ENCODE measurements around the gene CCDC110. TPM values are rescaled to one million over a fixed set of nuclear protein-coding genes. Genes with fewer than 3 reads are reported as not detected.
"Not testable (repeated sequence)": the region's sequence is repeated elsewhere in the genome, so short reads cannot be mapped to it uniquely, and the experiment has no call there.

The CCDC110 gene
- 1.4 TPM for polyA plus RNA-seq (ENCODE audit: insufficient read length)

GRCh38 chr4:185471235-185472102 is at the start of gene CCDC110:
Gene CCDC110 (minus strand): TSS chr4:185471733. CDS start chr4:185471683, 50 bp downstream.
- DNase-seq (ENCODE audit: low read depth), result peak; percentile 52

- DNase-seq (ENCODE audit: low read depth), result no peak
These were observed 48.6 kb upstream of the CCDC110 start for GRCh38 chr4:185520119-185520518.

DNA sequence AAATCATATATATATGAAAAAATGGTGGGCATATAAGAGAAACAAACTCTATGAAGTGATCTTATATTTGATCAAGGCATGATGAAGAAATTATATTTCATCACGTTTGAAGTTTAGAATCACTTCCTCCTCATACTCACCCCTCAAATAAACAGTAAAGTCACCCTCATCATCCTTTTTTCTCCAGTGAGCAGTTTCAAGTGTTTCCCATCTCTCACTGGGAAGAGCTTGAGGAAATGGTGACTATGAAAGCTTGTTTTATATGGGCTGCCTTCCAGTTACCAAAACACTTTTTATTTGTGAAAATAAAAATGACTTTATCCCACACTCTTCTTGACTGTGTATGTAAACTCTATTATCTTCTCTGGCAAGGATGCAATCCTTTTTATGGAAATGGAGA is 47.0 kb upstream of the CCDC110 start:
- DNase-seq (ENCODE audit: low read depth), result no peak

GRCh38 chr4:185518069-185518468 is 46.5 kb upstream of the CCDC110 start:
- no peak for DNase-seq (ENCODE audit: low read depth)

DNA sequence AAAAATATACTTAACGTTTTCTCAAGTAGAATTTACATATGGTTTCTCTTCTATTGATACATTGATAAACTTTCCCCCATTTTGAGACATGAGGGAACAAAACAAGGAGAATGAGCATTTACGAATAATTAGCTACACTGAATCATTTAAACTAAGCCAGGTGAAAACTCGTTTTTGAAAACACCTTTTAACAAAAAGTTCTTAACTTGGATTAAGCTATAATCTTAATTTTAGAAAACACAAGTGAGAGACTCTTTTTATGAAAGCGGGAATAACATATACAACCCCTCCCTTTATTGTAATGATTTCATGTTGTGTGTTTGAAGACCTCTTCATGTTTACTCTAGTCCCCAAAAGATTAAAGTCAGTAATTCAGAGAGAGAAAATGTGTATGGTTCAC is 43.7 kb upstream of the CCDC110 start:
- no peak for DNase-seq (ENCODE audit: low read depth)

GRCh38 chr4:185514182-185514697 is 42.7 kb upstream of the CCDC110 start:
- DNase-seq (ENCODE audit: low read depth), result no peak

DNA sequence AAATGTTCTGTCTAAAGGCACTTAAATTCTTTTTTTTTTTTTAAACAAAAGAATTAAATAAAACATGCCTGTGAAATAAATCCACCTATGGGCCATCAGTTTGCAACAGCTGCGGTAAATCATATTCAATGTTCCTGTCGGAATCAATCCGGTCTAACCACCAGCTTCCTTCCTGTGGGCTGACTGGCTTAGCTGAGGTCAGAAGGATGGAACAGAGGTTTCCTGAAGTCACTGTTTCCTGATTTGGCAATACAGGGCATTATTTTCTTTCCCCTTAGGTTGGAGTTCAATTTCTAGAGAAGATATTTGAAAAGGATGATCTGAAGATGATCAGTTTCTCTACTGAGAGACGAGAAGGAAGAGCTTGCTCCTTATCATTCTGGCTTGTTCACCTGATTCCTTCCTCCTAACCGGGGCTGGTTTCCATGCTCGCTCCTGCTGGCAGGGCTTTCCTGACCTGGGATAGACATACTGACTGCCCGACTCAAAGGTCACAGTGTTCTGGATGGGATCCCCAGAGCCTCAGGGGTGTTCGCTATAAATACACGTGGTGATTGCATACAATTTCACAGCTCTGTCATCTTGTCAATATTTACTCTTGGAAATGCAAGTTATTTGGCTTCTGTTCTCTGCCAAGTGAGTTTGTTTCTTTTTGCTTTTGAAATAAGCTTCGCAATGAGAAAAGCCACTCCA is 42.1 kb upstream of the CCDC110 start:
- DNase-seq (ENCODE audit: low read depth), result no peak

DNA sequence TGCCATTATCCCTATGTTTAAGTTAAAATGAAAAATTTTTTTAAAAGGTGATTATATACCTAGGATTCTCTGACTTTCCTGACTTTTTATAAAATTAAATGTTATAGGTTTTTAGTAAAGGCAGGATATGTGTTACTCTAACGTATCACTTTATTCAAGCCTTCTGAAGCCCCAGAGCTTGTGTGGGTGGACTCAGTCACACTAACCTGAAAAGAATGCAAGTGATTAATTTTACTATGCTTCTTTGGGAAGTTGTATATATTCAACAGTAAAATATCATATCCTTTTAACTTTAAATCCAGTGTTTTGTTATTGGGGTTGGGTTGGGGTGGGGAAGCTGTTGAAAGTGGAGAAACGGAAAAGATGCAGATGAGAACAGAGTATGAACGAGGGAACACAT is 41.0 kb upstream of the CCDC110 start:
- no peak for DNase-seq (ENCODE audit: low read depth)

GRCh38 chr4:185511243-185511642 is 39.7 kb upstream of the CCDC110 start:
- not testable (repeated sequence) for DNase-seq (ENCODE audit: low read depth)

DNA sequence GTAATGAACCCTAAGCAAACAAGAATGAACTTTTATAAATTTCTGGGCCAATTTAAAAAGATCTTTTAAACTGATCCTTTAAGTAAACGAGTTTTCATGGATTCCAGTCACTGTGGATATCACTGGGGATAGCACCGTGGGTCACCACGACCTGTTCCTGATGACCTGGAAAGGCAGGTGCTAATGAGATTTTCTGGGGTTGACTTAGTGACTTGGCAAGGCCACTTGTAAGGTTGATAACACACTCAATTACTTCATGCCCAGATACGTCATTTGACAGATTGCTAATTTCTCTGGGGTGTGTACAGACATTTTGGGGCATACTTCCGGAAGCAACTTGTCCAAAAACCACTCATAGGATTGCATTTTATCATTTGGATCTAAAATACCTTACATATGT is 39.3 kb upstream of the CCDC110 start:
- DNase-seq (ENCODE audit: low read depth), result no peak

DNA sequence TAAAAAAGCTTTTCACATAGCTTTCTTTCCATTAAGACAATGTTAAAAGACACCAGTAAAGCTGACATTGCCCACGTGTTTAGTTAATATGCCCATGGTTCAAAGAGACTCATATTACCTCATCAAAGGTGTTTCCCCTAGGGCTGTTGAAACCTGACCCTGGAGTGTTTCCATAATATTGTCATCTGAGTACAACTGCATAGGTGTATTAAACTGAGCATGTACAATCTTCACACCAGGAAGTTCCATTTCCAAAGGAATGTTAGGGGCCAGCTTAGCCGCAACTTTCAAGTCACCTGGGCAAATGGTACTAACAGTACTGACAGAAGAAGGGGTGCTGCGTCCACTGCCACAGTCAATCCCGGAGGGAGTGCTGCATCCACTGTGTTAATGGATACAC is 36.6 kb upstream of the CCDC110 start:
- DNase-seq (ENCODE audit: low read depth), result no peak

DNA sequence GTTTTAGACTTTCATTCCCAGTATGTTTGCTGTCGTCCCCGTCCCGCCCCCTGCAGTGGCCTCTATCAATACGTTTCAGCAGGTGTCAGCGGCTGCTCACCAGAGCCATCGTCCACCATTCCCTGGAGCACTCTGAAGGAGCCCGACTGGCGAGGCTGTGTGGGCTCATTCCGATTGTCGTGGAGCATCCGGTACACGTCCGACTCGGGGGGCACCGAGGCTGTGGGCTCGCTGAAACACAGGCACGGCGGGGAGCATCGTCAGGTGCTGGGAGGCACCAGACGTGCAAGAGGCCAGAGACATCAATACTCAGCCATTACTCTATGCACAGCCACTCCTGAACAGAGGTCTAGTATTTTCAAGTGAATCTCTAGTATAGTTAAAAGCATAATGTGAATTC is 34.9 kb upstream of the CCDC110 start:
- no peak for DNase-seq (ENCODE audit: low read depth)

GRCh38 chr4:185504098-185505047 is 32.8 kb upstream of the CCDC110 start:
- peak; percentile 16 for DNase-seq (ENCODE audit: low read depth)

DNA sequence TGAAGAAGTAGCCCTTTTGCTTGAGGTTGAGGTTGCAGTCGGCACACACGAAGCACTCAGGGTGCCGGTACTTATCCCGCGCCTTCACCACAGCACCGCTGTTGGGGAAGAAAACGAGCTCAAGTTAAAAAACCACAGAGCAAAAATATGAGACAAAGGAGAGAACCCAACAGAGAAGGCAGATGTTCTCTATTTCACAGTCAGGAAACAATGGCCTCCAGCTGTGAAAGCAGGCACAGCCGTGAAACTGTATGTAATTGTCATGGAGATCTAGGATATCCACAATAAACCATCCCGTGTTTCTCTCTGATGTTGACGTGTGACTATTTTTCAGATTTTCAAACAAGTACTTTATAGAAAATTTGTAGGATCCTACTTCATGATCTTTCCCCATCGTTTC is 30.9 kb upstream of the CCDC110 start:
- no peak for DNase-seq (ENCODE audit: low read depth)

DNA sequence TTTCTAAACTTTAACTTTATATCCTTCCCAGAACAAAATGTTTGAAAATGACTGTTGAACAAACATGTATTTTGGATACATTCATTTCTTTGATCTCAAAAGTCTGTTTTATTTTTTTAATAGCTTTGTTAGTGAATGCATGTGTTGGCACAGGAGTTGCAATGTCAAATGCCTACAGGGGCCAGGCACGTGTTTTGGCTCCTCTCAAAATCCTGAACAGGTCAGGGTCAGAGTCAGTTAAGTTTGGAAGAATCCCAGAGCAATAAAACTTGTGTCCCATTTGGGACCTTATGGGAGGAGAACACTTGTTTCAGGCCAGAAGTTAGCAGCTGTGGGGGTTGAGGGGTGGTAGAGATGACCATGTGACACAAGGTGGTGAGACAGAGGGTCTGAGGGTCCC is 29.0 kb upstream of the CCDC110 start:
- no peak for DNase-seq (ENCODE audit: low read depth)

DNA sequence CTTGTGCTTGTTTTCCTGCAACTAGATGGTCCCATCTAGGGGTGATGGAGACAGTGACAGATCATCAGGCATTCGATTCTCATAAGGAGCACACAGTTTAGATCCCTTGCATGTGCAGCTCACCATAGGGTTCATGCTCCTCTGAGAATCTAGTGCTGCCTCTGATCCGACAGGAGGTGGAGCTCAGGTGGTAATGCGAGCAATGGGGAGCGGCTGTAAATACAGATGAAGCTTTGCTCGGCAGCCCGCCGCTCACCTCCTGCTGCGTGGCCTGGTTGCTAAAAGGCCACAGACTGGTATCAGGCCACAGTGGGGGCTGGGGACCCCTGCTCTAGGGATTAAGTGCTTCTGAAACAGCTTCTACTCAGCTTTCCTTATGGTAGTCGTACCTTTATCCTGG is 28.5 kb upstream of the CCDC110 start:
- no peak for DNase-seq (ENCODE audit: low read depth)

GRCh38 chr4:185488650-185489049 is 17.1 kb upstream of the CCDC110 start:
- DNase-seq (ENCODE audit: low read depth), result no peak

DNA sequence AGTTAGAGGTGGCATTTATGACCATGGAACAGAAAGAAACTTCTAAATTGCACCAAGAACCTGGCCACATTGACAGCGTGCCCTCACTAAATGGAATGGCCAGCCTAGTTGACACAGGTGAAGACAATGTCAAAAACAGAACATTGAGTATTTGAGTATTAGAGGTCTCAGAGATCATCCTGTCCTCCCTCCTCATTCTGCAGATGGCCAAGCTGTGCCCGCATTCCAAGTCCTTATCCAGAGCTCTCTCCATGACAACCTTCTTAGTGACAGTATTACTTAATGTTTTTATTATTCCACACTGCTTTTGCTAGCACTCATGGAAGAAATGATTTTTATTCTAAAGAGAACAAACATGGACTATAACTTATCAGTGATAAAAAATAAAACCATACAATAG is 9.9 kb upstream of the CCDC110 start:
- DNase-seq (ENCODE audit: low read depth), result no peak

GRCh38 chr4:185480016-185480732 is 8.6 kb upstream of the CCDC110 start:
- DNase-seq (ENCODE audit: low read depth), result no peak

DNA sequence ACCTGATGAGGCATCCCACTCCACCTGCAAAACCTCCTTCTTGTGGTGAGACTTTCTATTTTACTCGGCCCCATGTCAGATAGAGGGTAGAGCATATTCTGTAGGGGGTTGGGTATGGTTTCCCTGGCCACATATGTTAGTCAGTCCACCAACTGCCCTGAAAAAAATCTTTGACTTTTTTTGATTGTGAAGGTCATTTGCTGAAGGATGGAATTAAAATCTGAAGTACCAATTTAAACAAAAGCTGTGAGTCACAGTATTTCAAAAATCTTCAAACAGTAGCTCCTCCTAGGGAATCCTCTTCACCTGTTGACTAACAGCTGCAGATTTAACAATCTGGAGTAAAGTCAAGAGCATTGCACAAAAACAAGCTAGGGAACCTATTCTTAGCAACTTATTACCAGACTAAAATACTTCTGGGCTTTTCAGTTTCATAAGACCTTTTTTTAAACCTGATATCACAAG is 8.0 kb upstream of the CCDC110 start:
- DNase-seq (ENCODE audit: low read depth), result no peak

DNA sequence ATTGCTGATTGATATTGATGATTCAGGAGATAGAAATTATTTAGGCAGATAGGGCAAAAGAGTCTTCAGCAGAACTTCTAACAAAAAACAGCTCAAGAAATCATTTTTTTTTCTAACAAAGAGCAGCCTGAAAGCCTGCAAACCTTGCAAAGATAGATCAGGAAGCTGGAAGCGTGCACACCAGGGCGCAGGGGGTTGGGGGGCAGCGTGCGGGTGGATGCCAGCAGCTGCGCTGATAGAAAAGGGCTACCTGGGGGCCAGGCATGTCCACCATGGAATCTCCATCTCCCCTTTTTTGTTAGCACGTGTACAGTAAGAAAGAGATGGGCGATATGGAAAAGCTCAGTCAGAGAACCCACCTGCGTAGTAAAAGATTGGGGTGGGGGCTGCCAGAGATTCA is 1.7 kb upstream of the CCDC110 start:
- no peak for DNase-seq (ENCODE audit: low read depth)

All from forelimb muscle (tissue), 1 donor.